ENCODE measurements around the gene UBE2G2. TPM values are rescaled to one million over a fixed set of nuclear protein-coding genes. Genes with fewer than 3 reads are reported as not detected.

UBE2G2 gene
- total RNA-seq, 1 experiment from 2014 or later: 121 TPM

GRCh38 chr21:44810779-44811178 is 9.2 kb upstream of the UBE2G2 start:
- Histone ChIP-seq H3K9ac (ENCODE audit: extremely low read depth, insufficient read length, low read length) (no peak overlapping the region), H3K9me3 (ENCODE audit: control insufficient read depth, low read depth, low read length) (no peaks in the 10 kb centered on the region), H4K8ac (replicated peaks; ENCODE audit: insufficient read length, low read depth, low read length) (no peak overlapping the region), H2BK20ac (ENCODE audit: low read depth, low read length, poor library complexity, severe bottlenecking) (no peak overlapping the region), H4K20me1 (ENCODE audit: control insufficient read depth, insufficient read depth, insufficient read length) (no peaks in the 10 kb centered on the region), H3K4ac (ENCODE audit: low read depth, low read length) (no peak overlapping the region), H3K79me1 (ENCODE audit: insufficient read depth, low read depth, low read length, poor library complexity, severe bottlenecking) (peaks cover 2% of the 10 kb centered on the region), H3K4me1 (ENCODE audit: insufficient read depth, low read length) (no peaks in the 10 kb centered on the region), H3K79me2 (ENCODE audit: insufficient read depth, low read length) (peaks cover 2% of the 10 kb centered on the region; the same call in 1 of the 2 replicates), H3K23me2 (ENCODE audit: insufficient read length, low read depth, low read length, poor library complexity, severe bottlenecking) (no peaks in the 10 kb centered on the region), H2BK12ac (ENCODE audit: insufficient read length, low read depth, low read length) (no peak overlapping the region), H2BK15ac (ENCODE audit: low read depth, low read length) (no peak overlapping the region), H2BK120ac (ENCODE audit: low read depth, low read length, poor library complexity, severe bottlenecking) (no peak overlapping the region), H3T11ph (ENCODE audit: low read length) (no peak overlapping the region), H4K91ac (ENCODE audit: insufficient read length, low read depth, low read length) (no peak overlapping the region), H3K27ac (ENCODE audit: insufficient read length, low read depth, low read length) (no peak overlapping the region), H4K5ac (ENCODE audit: insufficient read length, low read depth, low read length) (no peak overlapping the region), H3K56ac (ENCODE audit: insufficient read length, low read depth, low read length) (no peak overlapping the region), H2AK5ac (ENCODE audit: insufficient read length, low read length) (no peak overlapping the region), H3K27me3 (ENCODE audit: insufficient read depth, low read length) (no peaks in the 10 kb centered on the region), H3K4me2 (ENCODE audit: insufficient read depth, insufficient read length, low read length) (no peak overlapping the region), H3K18ac (ENCODE audit: insufficient read length, low read depth, low read length) (no peak overlapping the region), H3K23ac (ENCODE audit: insufficient read length, low read depth, low read length) (no peak overlapping the region), H2AFZ (ENCODE audit: low read length) (no peak overlapping the region), H2BK5ac (ENCODE audit: insufficient read length, low read length) (no peak overlapping the region), H3K14ac (ENCODE audit: insufficient read depth, low read length) (no peak overlapping the region)
- Mint-ChIP-seq H3K27ac (peak overlapping the region in 1 of 3 experiments; percentile 96; a peak in 1 of 7 replicates), H3K36me3 (ENCODE audit: insufficient read depth in 1 of 3, low read depth in 3 of 3) (peaks cover 12 to 52% (median 36%) of the 10 kb centered on the region in 3 experiments; a peak in 5 of 7 replicates), H3K27me3 (ENCODE audit: low read depth) (no peaks in the 10 kb centered on the region; the same call in 1 of the 2 replicates), H3K9me3 (no peaks in the 10 kb centered on the region), H3K4me1 (peaks cover 11 to 14% of the 10 kb centered on the region in 2 experiments), H3K4me3 (no peak overlapping the region)
- TF ChIP-seq CTCF (conservative IDR thresholded peaks at IDR 0.05): no peak
- no CpG with 5 or more reads among the region's 6 CpGs for WGBS (ENCODE audit: extremely low coverage, insufficient read length, low lambda C conversion rate)
- no peak for DNase-seq

Data from H9 (cell line).